Upper lobe of right lung (tissue), 1 donor: ENCODE data around the gene WFDC10A. TPM values are rescaled to one million over a fixed set of nuclear protein-coding genes. Genes with fewer than 3 reads are reported as not detected.

ENCODE experiments used
- ATAC-seq: fragments of 200-7000 bp; cut with Tn5 transposase; one replicate; pipeline ENCODE4 v1.9.1; 2020; ENCODE audit warnings: mild to moderate bottlenecking, moderate library complexity
- DNase-seq: peaks from one replicate; pipeline ENCODE4 v3.0.0-alpha.2; 2020
- H3K27ac ChIP-seq: fragments of 200-600 bp; one replicate; pipeline ENCODE4 v1.8.0; 2022
- H3K27me3 ChIP-seq: fragments of 200-600 bp; one replicate; pipeline ENCODE4 v1.8.0; 2022; ENCODE audit warnings: mild to moderate bottlenecking
- H3K36me3 ChIP-seq: fragments of 200-600 bp; one replicate; pipeline ENCODE4 v1.8.0; 2022
- H3K4me1 ChIP-seq: fragments of 200-600 bp; one replicate; pipeline ENCODE4 v1.8.0; 2022
- H3K4me3 ChIP-seq: fragments of 200-600 bp; one replicate; pipeline ENCODE4 v1.8.0; 2022; ENCODE audit warnings: mild to moderate bottlenecking
- H3K9me3 ChIP-seq: fragments of 200-600 bp; one replicate; pipeline ENCODE4 v1.8.0; 2022
- CTCF ChIP-seq: fragments of 200-600 bp; IDR thresholded peaks from one replicate; pipeline ENCODE4 v1.8.0; 2022; ENCODE audit warnings: antibody characterized with exemption
- intact Hi-C: fragments of 100-400 bp; cut with DNase I; formaldehyde crosslinking; loops from one replicate; pipeline ENCODE4 v1.11.0; 2022
- total RNA-seq: library from RNA; stranded (reverse); fragmentation: NEBNext Ultra II Directional; extraction: Animal tissue kit (Norgen Biotek cat#: 25700); gene quantifications from one replicate; pipeline ENCODE4 v1.2.1, GENCODE V29; 2021
- donor health status: DM: no; HTN: yes; CAD: no; lungs with severe emphysema.

The WFDC10A gene
- total RNA-seq, 1 donor from 2014 or later: not detected

GRCh38 chr20:45592574-45593189, 36.9 kb upstream of the WFDC10A start:
- no peaks in the 10 kb centered on the region for H3K27me3 ChIP-seq
- ATAC-seq (peak; percentile 85), DNase-seq (no peak)
- H3K27ac ChIP-seq: no peak overlapping the region
- H3K4me3 ChIP-seq: no peak overlapping the region
- peaks cover 5% of the 10 kb centered on the region for H3K4me1 ChIP-seq
- intact Hi-C loops: no loop called here
- no peaks in the 10 kb centered on the region for H3K9me3 ChIP-seq
- H3K36me3 ChIP-seq: no peaks in the 10 kb centered on the region
- TF ChIP-seq CTCF: peak; percentile 54

- Histone ChIP-seq H3K4me3 (no peak overlapping the region), H3K27ac (no peak overlapping the region), H3K36me3 (no peaks in the 10 kb centered on the region), H3K4me1 (peaks cover 5% of the 10 kb centered on the region), H3K27me3 (no peaks in the 10 kb centered on the region), H3K9me3 (no peaks in the 10 kb centered on the region)
- intact Hi-C loops: no loop called here
- DNase-seq: no peak
- no peak for TF ChIP-seq CTCF
- ATAC-seq: no peak
Observed at GRCh38 chr20:45593498-45593897, 36.0 kb upstream of the WFDC10A start.

- Histone ChIP-seq H3K4me1 (peaks cover 5% of the 10 kb centered on the region), H3K27me3 (no peaks in the 10 kb centered on the region), H3K4me3 (no peak overlapping the region), H3K36me3 (no peaks in the 10 kb centered on the region), H3K27ac (no peak overlapping the region), H3K9me3 (no peaks in the 10 kb centered on the region)
- intact Hi-C loops: no loop called here
- peak; percentile 29 for ATAC-seq
- no peak for TF ChIP-seq CTCF
- no peak for DNase-seq
Observed at GRCh38 chr20:45595235-45595634, 34.3 kb upstream of the WFDC10A start.

- Histone ChIP-seq H3K36me3 (no peaks in the 10 kb centered on the region), H3K27me3 (no peaks in the 10 kb centered on the region), H3K4me1 (no peaks in the 10 kb centered on the region), H3K27ac (no peak overlapping the region), H3K9me3 (no peaks in the 10 kb centered on the region), H3K4me3 (no peak overlapping the region)
- no peak for TF ChIP-seq CTCF
- DNase-seq: no peak
- peak; percentile 51 for ATAC-seq
- intact Hi-C loops: no loop called here
Observed at GRCh38 chr20:45607810-45608209, 21.7 kb upstream of the WFDC10A start.

- ATAC-seq (peak; percentile 91), DNase-seq (no peak)
- no peak for TF ChIP-seq CTCF
- Histone ChIP-seq H3K36me3 (no peaks in the 10 kb centered on the region), H3K9me3 (no peaks in the 10 kb centered on the region), H3K27ac (no peak overlapping the region), H3K27me3 (no peaks in the 10 kb centered on the region), H3K4me3 (no peak overlapping the region), H3K4me1 (no peaks in the 10 kb centered on the region)
- intact Hi-C loops: no loop called here
Observed at GRCh38 chr20:45611054-45611453, 18.5 kb upstream of the WFDC10A start.

- intact Hi-C loops: no loop called here
- Histone ChIP-seq H3K27me3 (no peaks in the 10 kb centered on the region), H3K4me1 (no peaks in the 10 kb centered on the region), H3K36me3 (no peaks in the 10 kb centered on the region), H3K27ac (no peak overlapping the region), H3K9me3 (no peaks in the 10 kb centered on the region), H3K4me3 (no peak overlapping the region)
- DNase-seq: no peak
- ATAC-seq: no peak
- TF ChIP-seq CTCF: no peak
Observed at GRCh38 chr20:45612314-45612713, 17.2 kb upstream of the WFDC10A start.
